ENCODE results near the gene SFI1.

The SFI1 gene

DNA sequence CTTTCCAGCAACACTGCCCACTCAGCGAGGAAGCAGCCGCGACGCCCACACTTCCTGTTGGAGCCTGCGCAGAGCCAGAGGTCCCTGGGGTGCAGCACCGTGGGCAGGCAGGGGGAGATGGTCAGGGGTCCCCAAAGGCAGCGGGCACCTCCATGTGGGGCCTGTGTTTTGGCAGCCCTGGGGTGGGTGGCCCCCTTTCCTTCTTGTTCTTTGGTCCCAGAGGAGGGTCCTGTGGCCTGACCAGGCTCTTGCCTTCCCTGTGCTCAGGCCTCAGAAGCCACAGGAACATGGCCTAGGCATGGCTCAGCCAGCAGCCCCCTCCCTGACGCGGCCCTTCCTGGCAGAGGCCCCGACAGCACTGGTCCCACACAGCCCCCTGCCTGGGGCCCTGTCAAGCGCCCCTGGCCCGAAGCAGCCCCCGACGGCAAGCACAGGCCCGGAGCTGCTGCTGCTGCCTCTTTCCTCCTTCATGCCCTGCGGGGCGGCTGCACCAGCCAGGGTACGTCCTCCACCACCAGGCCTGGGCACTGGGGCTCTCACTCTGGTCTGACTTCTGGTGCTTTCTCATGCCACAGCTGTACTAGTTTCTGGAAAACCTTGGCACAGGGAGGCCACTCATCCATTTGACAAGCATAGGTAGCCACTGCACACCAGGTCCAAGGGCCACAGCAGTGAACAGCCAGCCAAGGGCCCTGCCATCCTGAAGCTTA, 118.6 kb downstream of the SFI1 start:
- peak overlapping the region; percentile 42 for H3K27ac ChIP-seq
- ChIA-PET CTCF (interaction anchor here (0.5 kb wide), 1 partner anchor 162 kb away, joined by 5 read pairs; no protein-coding TSS in a partner anchor), POLR2A (ENCODE audit: low non-redundant PET) (no interaction called here)
- TF ChIP-seq, protein P1, sequence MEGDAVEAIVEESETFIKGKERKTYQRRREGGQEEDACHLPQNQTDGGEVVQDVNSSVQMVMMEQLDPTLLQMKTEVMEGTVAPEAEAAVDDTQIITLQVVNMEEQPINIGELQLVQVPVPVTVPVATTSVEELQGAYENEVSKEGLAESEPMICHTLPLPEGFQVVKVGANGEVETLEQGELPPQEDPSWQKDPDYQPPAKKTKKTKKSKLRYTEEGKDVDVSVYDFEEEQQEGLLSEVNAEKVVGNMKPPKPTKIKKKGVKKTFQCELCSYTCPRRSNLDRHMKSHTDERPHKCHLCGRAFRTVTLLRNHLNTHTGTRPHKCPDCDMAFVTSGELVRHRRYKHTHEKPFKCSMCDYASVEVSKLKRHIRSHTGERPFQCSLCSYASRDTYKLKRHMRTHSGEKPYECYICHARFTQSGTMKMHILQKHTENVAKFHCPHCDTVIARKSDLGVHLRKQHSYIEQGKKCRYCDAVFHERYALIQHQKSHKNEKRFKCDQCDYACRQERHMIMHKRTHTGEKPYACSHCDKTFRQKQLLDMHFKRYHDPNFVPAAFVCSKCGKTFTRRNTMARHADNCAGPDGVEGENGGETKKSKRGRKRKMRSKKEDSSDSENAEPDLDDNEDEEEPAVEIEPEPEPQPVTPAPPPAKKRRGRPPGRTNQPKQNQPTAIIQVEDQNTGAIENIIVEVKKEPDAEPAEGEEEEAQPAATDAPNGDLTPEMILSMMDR (conservative IDR thresholded peaks at IDR 0.05; ENCODE audit: low read depth) = no peak
- DNase-seq (ENCODE audit: low spot score) = no peak

DNA sequence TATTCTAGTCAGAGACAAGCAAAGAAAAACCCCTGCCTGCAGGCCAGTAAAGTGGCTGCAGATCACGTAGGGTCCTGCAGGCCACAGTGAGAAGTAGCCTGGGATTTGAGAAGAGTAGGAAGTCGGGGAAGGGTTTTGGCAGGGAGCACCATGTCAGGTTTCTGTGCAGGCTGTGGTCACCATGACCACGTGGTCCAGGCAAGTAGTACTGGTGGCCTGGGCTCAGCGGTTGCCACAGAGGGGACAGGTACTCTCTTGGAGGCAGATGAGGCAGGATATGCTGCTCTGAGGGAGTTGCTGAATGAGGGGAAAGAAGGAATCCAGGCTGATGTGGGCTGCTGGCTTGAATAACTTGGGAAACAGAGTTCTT, 119.1 kb downstream of the SFI1 start:
- ChIA-PET POLR2A (ENCODE audit: low non-redundant PET) (no interaction called here), CTCF (no interaction called here)
- DNase-seq (ENCODE audit: low spot score) = no peak
- H3K27ac ChIP-seq = peak overlapping the region; percentile 42
- TF ChIP-seq, protein P1 (conservative IDR thresholded peaks at IDR 0.05; ENCODE audit: low read depth) = no peak

DNA sequence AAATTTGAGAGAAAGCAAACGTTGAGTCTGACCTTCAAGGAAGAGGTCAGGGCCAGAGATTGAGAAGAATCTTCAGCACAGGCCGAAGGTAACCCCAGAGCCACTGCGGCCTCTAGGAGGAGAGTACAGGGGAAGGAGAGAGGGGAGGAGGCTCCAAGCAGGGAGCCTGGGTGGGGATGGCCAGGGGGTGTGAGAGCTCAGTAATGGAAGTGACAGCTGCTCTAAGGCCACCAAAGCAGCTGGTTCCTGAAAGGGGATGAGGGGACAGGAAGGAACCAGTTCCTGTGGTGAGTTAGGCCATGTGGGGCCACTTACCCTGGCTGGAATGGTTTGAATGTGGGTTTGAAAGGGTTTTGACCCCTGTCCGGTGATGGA, 119.6 kb downstream of the SFI1 start:
- DNase-seq (ENCODE audit: low spot score) = no peak
- ChIA-PET POLR2A (ENCODE audit: low non-redundant PET) (no interaction called here), CTCF (no interaction called here)
- TF ChIP-seq, protein P1 (conservative IDR thresholded peaks at IDR 0.05; ENCODE audit: low read depth) = no peak
- H3K27ac ChIP-seq = peak overlapping the region; percentile 42

DNA sequence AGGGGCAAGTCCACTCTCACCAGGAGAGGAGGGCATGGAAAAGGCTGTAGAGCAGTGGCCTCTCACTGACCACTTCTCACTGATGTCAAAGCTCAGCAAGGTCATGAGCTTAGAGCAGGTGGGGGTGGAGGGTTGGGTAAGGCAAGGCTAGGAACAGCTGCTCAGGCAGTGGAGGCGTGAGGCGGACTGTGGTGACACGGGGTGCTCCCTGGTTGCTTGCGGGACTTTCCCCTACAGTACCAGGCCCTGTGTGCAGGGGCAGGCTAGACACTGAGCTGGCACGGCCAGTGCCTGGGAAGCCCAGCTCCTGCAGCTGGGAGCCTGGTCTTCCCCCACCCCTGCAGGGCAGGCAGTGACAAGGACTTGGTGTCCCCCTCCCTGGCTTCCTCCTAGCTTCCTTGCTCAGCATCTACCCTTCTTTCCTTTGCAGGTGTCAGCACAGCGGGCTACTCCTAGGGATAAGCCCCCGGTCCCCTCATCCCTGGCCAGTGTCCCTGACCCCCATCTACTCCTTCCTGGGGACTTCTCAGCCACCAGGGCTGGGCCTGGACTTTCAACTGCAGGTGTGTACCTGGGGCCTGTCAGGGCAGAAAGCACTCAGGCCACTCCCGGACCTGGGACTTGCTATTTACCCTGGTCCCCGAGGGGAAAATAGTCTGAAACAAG, 120.1 kb downstream of the SFI1 start:
- CTCF ChIA-PET = no interaction called here
- DNase-seq (ENCODE audit: low spot score) = no peak
- peak overlapping the region; percentile 42 for H3K27ac ChIP-seq
- POLR2A ChIA-PET (ENCODE audit: low non-redundant PET) = no interaction called here
- TF ChIP-seq, protein P1 (conservative IDR thresholded peaks at IDR 0.05; ENCODE audit: low read depth) = no peak

DNA sequence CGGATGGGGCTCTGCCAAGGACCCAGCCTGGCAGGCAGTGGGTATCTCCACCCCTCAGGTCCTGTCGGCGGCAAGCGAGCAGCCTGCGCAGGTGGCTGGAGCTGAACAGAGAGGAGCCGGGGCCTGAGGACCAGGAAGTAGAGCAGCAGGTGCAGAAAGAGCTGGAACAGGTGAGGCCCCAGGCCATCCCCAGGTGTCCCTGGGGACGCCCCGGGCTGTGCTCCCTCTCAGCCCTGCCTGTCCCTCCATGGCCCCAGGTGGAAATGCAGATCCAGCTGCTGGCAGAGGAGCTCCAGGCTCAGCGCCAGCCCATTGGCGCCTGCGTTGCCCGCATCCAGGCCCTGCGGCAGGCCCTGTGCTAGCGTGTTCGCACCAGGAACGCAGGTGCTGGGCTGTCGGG, 121.7 kb downstream of the SFI1 start:
- TF ChIP-seq, protein P1 (conservative IDR thresholded peaks at IDR 0.05; ENCODE audit: low read depth) = no peak
- DNase-seq (ENCODE audit: low spot score) = no peak
- CTCF ChIA-PET = no interaction called here
- H3K27ac ChIP-seq = peak overlapping the region; percentile 59
- POLR2A ChIA-PET (ENCODE audit: low non-redundant PET) = no interaction called here

GRCh38 chr22:31618471-31619176, 122.3 kb downstream of the SFI1 start:
- DNase-seq (ENCODE audit: low spot score) = no peak
- TF ChIP-seq, protein P1 (conservative IDR thresholded peaks at IDR 0.05; ENCODE audit: low read depth) = no peak
- H3K27ac ChIP-seq = peak overlapping the region; percentile 59
- ChIA-PET POLR2A (ENCODE audit: low non-redundant PET) (no interaction called here), CTCF (no interaction called here)

Measured in RWPE1 (cell line).